WTC11 (cell line): ENCODE results near the gene CEP85. TPM values are rescaled to one million over a fixed set of nuclear protein-coding genes. Genes with fewer than 3 reads are reported as not detected.

Experiments
- ATAC-seq: fragments of 200-7000 bp; cut with Tn5 transposase; 2 replicates; pipeline ENCODE4 v1.10.0; 2021; ENCODE audit warnings: mild to moderate bottlenecking, moderate library complexity
- CTCF ChIA-PET: fragments of 300-600 bp; sonication (Branson Sonifier 250); formaldehyde crosslinking; loops from one replicate; lab custom pipeline; 2021; ENCODE audit warnings: antibody characterized with exemption; lab: Charles Lee
- POLR2A ChIA-PET: fragments of 350-600 bp; sonication (Branson Sonifier 250); formaldehyde crosslinking; loops from one replicate; lab custom pipeline; 2021; ENCODE audit warnings: antibody characterized with exemption; lab: Charles Lee
- DNase-seq: peaks from one replicate; pipeline ENCODE4 v3.0.0; 2021; ENCODE audit warnings: low spot score
- H3K27ac Mint-ChIP-seq: 2 replicates; pipeline ENCODE4 v1.8.0; 2021; ENCODE audit warnings: mixed read lengths
- H3K27me3 Mint-ChIP-seq: 2 replicates; pipeline ENCODE4 v1.8.0; 2021; ENCODE audit warnings: low read depth, mild to moderate bottlenecking, moderate library complexity, mixed read lengths
- H3K36me3 Mint-ChIP-seq: 2 replicates; pipeline ENCODE4 v1.8.0; 2021; ENCODE audit warnings: mixed read lengths
- H3K4me1 Mint-ChIP-seq: 2 replicates; pipeline ENCODE4 v1.8.0; 2022; ENCODE audit warnings: mixed read lengths
- H3K4me3 Mint-ChIP-seq: 2 replicates; pipeline ENCODE4 v1.8.0; 2021; ENCODE audit warnings: mild to moderate bottlenecking, moderate library complexity, mixed read lengths
- H3K9me3 Mint-ChIP-seq: 2 replicates; pipeline ENCODE4 v1.8.0; 2021; ENCODE audit warnings: mixed read lengths
- AFF4 ChIP-seq: sonication (generic); formaldehyde crosslinking; IDR thresholded peaks from 2 replicates; pipeline ENCODE4 v1.8.1; 2023; ENCODE audit warnings: mild to moderate bottlenecking, missing genetic modification reagents, borderline replicate concordance
- ARID4B ChIP-seq: sonication (generic); formaldehyde crosslinking; IDR thresholded peaks from 2 replicates; pipeline ENCODE4 v1.8.0; 2023; ENCODE audit warnings: missing genetic modification reagents, mild to moderate bottlenecking, borderline replicate concordance
- ELF4 ChIP-seq: sonication (generic); formaldehyde crosslinking; IDR thresholded peaks from 2 replicates; pipeline ENCODE4 v1.8.1; 2022; ENCODE audit warnings: low read depth, mild to moderate bottlenecking, moderate library complexity, missing genetic modification reagents
- FOXP1 ChIP-seq: sonication (generic); formaldehyde crosslinking; IDR thresholded peaks from 2 replicates; pipeline ENCODE4 v1.8.0; 2022; ENCODE audit warnings: missing genetic modification reagents, mild to moderate bottlenecking, moderate library complexity, borderline replicate concordance
- HMGA2 ChIP-seq: fragments of 250-450 bp; sonication (Bioruptor Pico); IDR thresholded peaks from 2 replicates; pipeline ENCODE4 v1.4.0; 2021; ENCODE audit warnings: mild to moderate bottlenecking, moderate library complexity
- IRF1 ChIP-seq: sonication (generic); formaldehyde crosslinking; IDR thresholded peaks from 2 replicates; pipeline ENCODE4 v1.8.0; 2023; ENCODE audit warnings: missing genetic modification reagents
- KAT7 ChIP-seq: sonication (generic); formaldehyde crosslinking; IDR thresholded peaks from 2 replicates; pipeline ENCODE4 v1.8.1; 2023; ENCODE audit warnings: missing genetic modification reagents, mild to moderate bottlenecking, borderline replicate concordance
- NFYB ChIP-seq: sonication (generic); formaldehyde crosslinking; conservative IDR thresholded peaks from 2 replicates; pipeline ENCODE4 v1.8.0; 2022; ENCODE audit warnings: low read depth, missing genetic modification reagents
- PRRX2 ChIP-seq: fragments of 250-450 bp; sonication (Bioruptor Pico); IDR thresholded peaks from 2 replicates; pipeline ENCODE4 v1.8.0; 2021; ENCODE audit warnings: mild to moderate bottlenecking
- RORB ChIP-seq: fragments of 250-450 bp; sonication (Bioruptor Pico); IDR thresholded peaks from 2 replicates; pipeline ENCODE4 v1.9.0; 2021; ENCODE audit warnings: mild to moderate bottlenecking
- SMAD3 ChIP-seq: sonication (generic); formaldehyde crosslinking; IDR thresholded peaks from 2 replicates; pipeline ENCODE4 v1.8.0; 2022; ENCODE audit warnings: missing genetic modification reagents, mild to moderate bottlenecking, borderline replicate concordance
- TCF7 ChIP-seq: sonication (generic); formaldehyde crosslinking; IDR thresholded peaks from 2 replicates; pipeline ENCODE4 v1.8.0; 2022; ENCODE audit warnings: mild to moderate bottlenecking, low read depth, missing genetic modification reagents, moderate library complexity
- ZNF281 ChIP-seq: sonication (generic); formaldehyde crosslinking; IDR thresholded peaks from 2 replicates; pipeline ENCODE4 v1.8.0; 2023; ENCODE audit warnings: mild to moderate bottlenecking, missing genetic modification reagents
- ZNF671 ChIP-seq: fragments of 250-450 bp; sonication (Bioruptor Pico); IDR thresholded peaks from 2 replicates; pipeline ENCODE4 v1.8.0; 2021; ENCODE audit warnings: mild to moderate bottlenecking
- total RNA-seq: library from RNA; stranded (reverse); gene quantifications from 3 replicates; pipeline ENCODE4 v1.2.3, GENCODE V29; 2021
- TF ChIP-seq, protein P1 (sequence below): fragments of 250-450 bp; sonication (Bioruptor Pico); IDR thresholded peaks from 2 replicates; pipeline ENCODE4 v1.9.0; 2021; ENCODE audit warnings: moderate library complexity, mild to moderate bottlenecking, inconsistent platforms, borderline replicate concordance

The CEP85 gene
- total RNA-seq, 1 experiment from 2014 or later: 40.8 TPM

GRCh38 chr1:26324550-26324949, 90.5 kb downstream of the CEP85 start (continued):
- no peak for TF ChIP-seq ARID4B
- no peak for TF ChIP-seq HMGA2
- no peak for TF ChIP-seq FOXP1 (CRISPR knock-in tag)
- no peak for TF ChIP-seq AFF4 (CRISPR knock-in tag)
- no peak for TF ChIP-seq TCF7 (CRISPR knock-in tag)
- TF ChIP-seq NFYB (CRISPR knock-in tag): no peak
- TF ChIP-seq ZNF281 (CRISPR knock-in tag): no peak
- TF ChIP-seq KAT7: no peak
- no peak for TF ChIP-seq PRRX2 (CRISPR knock-in tag)
- TF ChIP-seq, all 79 proteins: peak for 0

GRCh38 chr1:26327956-26328362, 94.0 kb downstream of the CEP85 start:
- CTCF ChIA-PET: interaction anchor here (0.6 to 2.0 kb wide), 6 partner anchors 16 to 183 kb away, joined by 3 to 6 read pairs (median 4); no protein-coding TSS in a partner anchor
- H3K27ac Mint-ChIP-seq: peak overlapping the region; percentile 72; the same call in 1 of the 2 replicates

More at GRCh38 chr1:26327956-26328362, 94.0 kb downstream of the CEP85 start:
- DNase-seq (no peak), ATAC-seq (no peak)
- TF ChIP-seq ZNF671 (CRISPR knock-in tag): no peak
- no peak for TF ChIP-seq RORB (CRISPR knock-in tag)
- TF ChIP-seq, protein P1, sequence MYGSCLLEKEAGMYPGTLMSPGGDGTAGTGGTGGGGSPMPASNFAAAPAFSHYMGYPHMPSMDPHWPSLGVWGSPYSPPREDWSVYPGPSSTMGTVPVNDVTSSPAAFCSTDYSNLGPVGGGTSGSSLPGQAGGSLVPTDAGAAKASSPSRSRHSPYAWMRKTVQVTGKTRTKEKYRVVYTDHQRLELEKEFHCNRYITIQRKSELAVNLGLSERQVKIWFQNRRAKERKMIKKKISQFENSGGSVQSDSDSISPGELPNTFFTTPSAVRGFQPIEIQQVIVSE: no peak
- TF ChIP-seq ELF4: no peak
- TF ChIP-seq AFF4 (CRISPR knock-in tag): no peak
- no peak for TF ChIP-seq SMAD3 (CRISPR knock-in tag)
- TF ChIP-seq IRF1 (CRISPR knock-in tag): no peak
- H3K36me3 Mint-ChIP-seq: peaks cover 29% of the 10 kb centered on the region
- H3K4me3 Mint-ChIP-seq: no peak overlapping the region
- POLR2A ChIA-PET: no interaction called here
- H3K4me1 Mint-ChIP-seq: no peaks in the 10 kb centered on the region
- H3K27me3 Mint-ChIP-seq: no peaks in the 10 kb centered on the region
- H3K9me3 Mint-ChIP-seq: no peaks in the 10 kb centered on the region
